ENCODE data around the gene LSR.
"Not testable (repeated sequence)": the region's sequence is repeated elsewhere in the genome, so short reads cannot be mapped to it uniquely, and the experiment has no call there.

The LSR gene

GRCh38 chr19:35228177-35228930 lies 20.4 kb upstream of the LSR start, which contains the start of gene FAM187B:
Gene FAM187B (minus strand): TSS chr19:35228739. CDS start chr19:35228680, 59 bp downstream.
- peaks cover 25% of the 10 kb centered on the region for H3K4me1 Mint-ChIP-seq
- H3K36me3 Mint-ChIP-seq: no peaks in the 10 kb centered on the region
- no peak within 1 kb of the TSS for H3K4me3 Mint-ChIP-seq
- no peaks in the 10 kb centered on the region for H3K9me3 Mint-ChIP-seq
- H3K27ac Mint-ChIP-seq: peak within 1 kb of the TSS; percentile 65
- H3K27me3 Mint-ChIP-seq: no peaks in the 10 kb centered on the region

- Mint-ChIP-seq H3K4me3 (no peak overlapping the region), H3K9me3 (no peaks in the 10 kb centered on the region), H3K36me3 (no peaks in the 10 kb centered on the region), H3K27ac (no peak overlapping the region), H3K27me3 (no peaks in the 10 kb centered on the region), H3K4me1 (peaks cover 15% of the 10 kb centered on the region)
Measured at GRCh38 chr19:35229601-35230000, 19.2 kb upstream of the LSR start.

- H3K27me3 Mint-ChIP-seq: no peaks in the 10 kb centered on the region
- H3K9me3 Mint-ChIP-seq: no peaks in the 10 kb centered on the region
- H3K4me3 Mint-ChIP-seq: no peak overlapping the region
- H3K36me3 Mint-ChIP-seq: no peaks in the 10 kb centered on the region
- peaks cover 10% of the 10 kb centered on the region for H3K4me1 Mint-ChIP-seq
- H3K27ac Mint-ChIP-seq: no peak overlapping the region
Measured at GRCh38 chr19:35231956-35232645, 16.7 kb upstream of the LSR start.

GRCh38 chr19:35232912-35233311 lies 15.9 kb upstream of the LSR start:
- H3K4me1 Mint-ChIP-seq: peaks cover 13% of the 10 kb centered on the region
- H3K9me3 Mint-ChIP-seq: no peaks in the 10 kb centered on the region
- no peaks in the 10 kb centered on the region for H3K27me3 Mint-ChIP-seq
- no peaks in the 10 kb centered on the region for H3K36me3 Mint-ChIP-seq
- H3K27ac Mint-ChIP-seq: no peak overlapping the region
- H3K4me3 Mint-ChIP-seq: no peak overlapping the region

- peaks cover 48% of the 10 kb centered on the region for H3K4me1 Mint-ChIP-seq
- H3K36me3 Mint-ChIP-seq: peaks cover 8% of the 10 kb centered on the region
- peaks cover 13% of the 10 kb centered on the region for H3K9me3 Mint-ChIP-seq
- peak overlapping the region; percentile 15 for H3K4me3 Mint-ChIP-seq
- H3K27ac Mint-ChIP-seq: peak overlapping the region; percentile 35
- H3K27me3 Mint-ChIP-seq: no peaks in the 10 kb centered on the region
Measured at GRCh38 chr19:35236638-35237400, 12.0 kb upstream of the LSR start.

- H3K4me3 Mint-ChIP-seq, H3K36me3 Mint-ChIP-seq, H3K27me3 Mint-ChIP-seq: not testable (repeated sequence)
- peaks cover 15% of the 10 kb centered on the region for H3K9me3 Mint-ChIP-seq
- peak overlapping the region; percentile 92 for H3K27ac Mint-ChIP-seq
- peaks cover 53% of the 10 kb centered on the region for H3K4me1 Mint-ChIP-seq
Measured at GRCh38 chr19:35239597-35239996, 9.2 kb upstream of the LSR start.

GRCh38 chr19:35240327-35240726 lies 8.5 kb upstream of the LSR start:
- Mint-ChIP-seq H3K4me3 (peak overlapping the region; percentile 67), H3K27ac (peak overlapping the region; percentile 92), H3K4me1 (peaks cover 49% of the 10 kb centered on the region), H3K27me3 (no peaks in the 10 kb centered on the region), H3K36me3 (peaks cover 9% of the 10 kb centered on the region), H3K9me3 (peaks cover 15% of the 10 kb centered on the region)

GRCh38 chr19:35241417-35241816 lies 7.4 kb upstream of the LSR start:
- H3K9me3 Mint-ChIP-seq: peaks cover 15% of the 10 kb centered on the region
- peaks cover 47% of the 10 kb centered on the region for H3K4me1 Mint-ChIP-seq
- peak overlapping the region; percentile 5 for H3K27ac Mint-ChIP-seq
- H3K4me3 Mint-ChIP-seq: peak overlapping the region; percentile 20
- no peaks in the 10 kb centered on the region for H3K27me3 Mint-ChIP-seq
- peaks cover 9% of the 10 kb centered on the region for H3K36me3 Mint-ChIP-seq

- Mint-ChIP-seq H3K4me3 (peak overlapping the region; percentile 87), H3K9me3 (peaks cover 5% of the 10 kb centered on the region), H3K36me3 (peaks cover 1% of the 10 kb centered on the region), H3K27me3 (no peaks in the 10 kb centered on the region), H3K4me1 (peaks cover 43% of the 10 kb centered on the region), H3K27ac (no peak overlapping the region)
Measured at GRCh38 chr19:35246466-35247092, 2.2 kb upstream of the LSR start.

GRCh38 chr19:35247526-35248309 lies 1.1 kb upstream of the LSR start:
- H3K27ac Mint-ChIP-seq: peak overlapping the region; percentile 88
- no peaks in the 10 kb centered on the region for H3K9me3 Mint-ChIP-seq
- peaks cover under 1% of the 10 kb centered on the region for H3K36me3 Mint-ChIP-seq
- peak overlapping the region; percentile 87 for H3K4me3 Mint-ChIP-seq
- no peaks in the 10 kb centered on the region for H3K27me3 Mint-ChIP-seq
- peaks cover 40% of the 10 kb centered on the region for H3K4me1 Mint-ChIP-seq

GRCh38 chr19:35249146-35249847 lies 495 bp downstream of the LSR start:
- Mint-ChIP-seq H3K36me3 (no peaks in the 10 kb centered on the region), H3K27ac (peak overlapping the region; percentile 19), H3K9me3 (no peaks in the 10 kb centered on the region), H3K4me1 (peaks cover 36% of the 10 kb centered on the region), H3K27me3 (no peaks in the 10 kb centered on the region), H3K4me3 (peak overlapping the region; percentile 87)

GRCh38 chr19:35249848-35250711 lies 1.3 kb downstream of the LSR start:
- Mint-ChIP-seq H3K27me3 (no peaks in the 10 kb centered on the region), H3K27ac (peak overlapping the region; percentile 19), H3K36me3 (no peaks in the 10 kb centered on the region)

GRCh38 chr19:35251456-35251855 lies 2.7 kb downstream of the LSR start:
- Mint-ChIP-seq H3K27me3 (no peaks in the 10 kb centered on the region), H3K4me3 (no peak overlapping the region), H3K27ac (no peak overlapping the region), H3K9me3 (no peaks in the 10 kb centered on the region), H3K4me1 (peaks cover 48% of the 10 kb centered on the region), H3K36me3 (no peaks in the 10 kb centered on the region)

More at GRCh38 chr19:35249848-35250711, 1.3 kb downstream of the LSR start:
- Mint-ChIP-seq H3K4me3 (peak overlapping the region; percentile 87), H3K4me1 (peaks cover 38% of the 10 kb centered on the region), H3K9me3 (no peaks in the 10 kb centered on the region)

All from activated naive CD4-positive, alpha-beta T cell treated with anti-CD3 and anti-CD28 coated beads, Interleukin-2, amount 50 U/mL, for 24 hours (primary cell).